Epithelial cell of proximal tubule (primary cell): ENCODE measurements around the gene PRR23E. TPM values are rescaled to one million over a fixed set of nuclear protein-coding genes. Genes with fewer than 3 reads are reported as not detected.

Experiments
- DNase-seq: peaks from one replicate; pipeline ENCODE4 v3.0.0-alpha.2; 2011; ENCODE audit warnings: low read depth
- H3K4me3 ChIP-seq: 2 replicates; pipeline ENCODE4 v1.5.1; 2011; ENCODE audit warnings: low read depth, mild to moderate bottlenecking, low read length
- CTCF ChIP-seq: conservative IDR thresholded peaks from 2 replicates; pipeline ENCODE4 v1.5.1; 2012; ENCODE audit warnings: low read depth, mild to moderate bottlenecking, low read length
- total RNA-seq: library from RNA; depleted of rRNA; stranded (reverse); fragments of >200 nt; gene quantifications from 2 replicates; pipeline ENCODE4 v1.2.3, GENCODE V29; 2015

Gene PRR23E
- total RNA-seq, 1 donor from 2014 or later: not detected

GRCh38 chr3:127157171-127157828 is 35.6 kb upstream of the PRR23E start:
- no peak overlapping the region for H3K4me3 ChIP-seq
- DNase-seq: no peak

GRCh38 chr3:127158614-127159229 is 34.2 kb upstream of the PRR23E start:
- DNase-seq: no peak
- no peak overlapping the region for H3K4me3 ChIP-seq
- TF ChIP-seq CTCF: no peak

More at GRCh38 chr3:127157171-127157828, 35.6 kb upstream of the PRR23E start:
- no peak for TF ChIP-seq CTCF

DNA sequence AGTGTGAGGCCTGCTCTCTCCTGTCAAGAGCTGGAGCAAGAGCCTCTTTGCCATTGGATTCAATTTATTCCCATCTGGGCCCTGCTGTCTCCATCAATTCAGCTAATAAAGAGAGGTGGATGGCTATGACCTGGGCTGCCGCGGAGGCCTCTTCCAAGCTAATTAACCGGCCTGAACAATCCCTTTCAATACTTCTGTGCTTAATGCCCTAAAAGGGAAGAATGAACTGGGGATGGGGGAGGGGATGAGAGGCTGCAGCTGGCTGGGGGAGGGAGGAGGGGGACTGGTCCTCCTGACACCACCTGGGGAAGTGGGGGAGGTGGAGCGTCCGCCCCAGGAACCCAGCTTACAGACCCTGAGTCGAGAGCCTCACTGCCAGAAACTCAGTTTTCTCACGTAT is 33.4 kb upstream of the PRR23E start:
- no peak for DNase-seq
- no peak overlapping the region for H3K4me3 ChIP-seq

DNA sequence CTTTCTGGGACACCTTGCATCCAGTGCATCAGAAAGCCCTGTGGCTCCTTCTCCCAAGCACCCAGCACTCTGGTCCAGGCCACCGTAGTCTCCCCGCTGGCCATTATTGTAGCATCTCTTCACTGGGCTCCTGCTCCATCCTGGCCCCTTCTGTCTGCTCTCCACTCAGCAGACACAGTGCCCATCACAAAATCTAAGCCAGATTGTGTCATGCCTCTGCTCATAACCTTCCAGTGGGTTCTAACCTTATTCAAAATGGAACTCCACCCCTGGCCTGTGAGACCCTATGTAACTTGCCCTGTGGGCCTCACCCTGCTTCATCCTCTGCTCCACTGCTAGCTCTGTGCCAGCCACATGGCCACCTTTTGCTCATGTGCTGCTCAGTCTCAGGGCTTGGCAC is 31.7 kb upstream of the PRR23E start:
- no peak for DNase-seq
- TF ChIP-seq CTCF: no peak
- H3K4me3 ChIP-seq: no peak overlapping the region

More for the DNA sequence above, 33.4 kb upstream of the PRR23E start:
- no peak for TF ChIP-seq CTCF

GRCh38 chr3:127161973-127162579 is 30.9 kb upstream of the PRR23E start:
- no peak overlapping the region for H3K4me3 ChIP-seq
- no peak for TF ChIP-seq CTCF
- no peak for DNase-seq

- DNase-seq: no peak
- TF ChIP-seq CTCF: no peak
- no peak overlapping the region for H3K4me3 ChIP-seq
Measured at GRCh38 chr3:127162947-127163645, 29.8 kb upstream of the PRR23E start.
